ENCODE results near the gene KCTD6. TPM values are rescaled to one million over a fixed set of nuclear protein-coding genes. Genes with fewer than 3 reads are reported as not detected.

The KCTD6 gene
- polyA plus RNA-seq, 1 donor from 2014 or later = 64.0 TPM

DNA sequence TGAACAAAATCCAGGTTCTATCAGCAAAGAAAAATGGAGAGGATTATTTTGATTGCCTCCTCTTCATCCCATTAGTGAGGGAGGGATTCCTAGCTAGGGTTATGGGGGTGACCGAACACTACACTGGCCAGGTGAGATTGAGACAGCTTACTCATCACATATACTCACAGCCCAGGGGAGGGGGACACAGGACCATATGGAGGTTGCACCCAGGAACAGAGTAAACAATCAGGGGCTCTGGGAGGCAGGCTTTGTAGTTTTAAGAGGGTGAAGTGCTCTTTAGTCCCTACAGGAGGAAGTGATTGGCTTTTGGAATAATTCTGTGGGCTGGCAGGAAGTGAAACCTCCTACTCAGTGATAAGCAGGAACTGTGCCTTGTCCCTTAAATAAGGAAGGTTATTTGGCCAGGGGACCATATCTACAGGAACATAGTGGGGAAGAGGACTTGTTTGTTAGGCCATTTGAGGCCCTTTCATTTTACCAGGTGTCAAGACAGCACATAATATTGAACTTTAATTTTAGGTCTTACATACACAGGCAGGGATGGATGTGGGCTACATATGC lies 17.5 kb upstream of the KCTD6 start:
- TF ChIP-seq MXI1 (conservative IDR thresholded peaks at IDR 0.05; ENCODE audit: poor library complexity, severe bottlenecking) (no peak), EZH2 (IDR thresholded peaks at IDR 0.05; ENCODE audit: borderline replicate concordance, insufficient read depth, low read length, poor library complexity, severe bottlenecking) (no peak), POLR2AphosphoS5 (IDR thresholded peaks at IDR 0.05) (no peak), RAD21 (conservative IDR thresholded peaks at IDR 0.05) (no peak), SMC3 (conservative IDR thresholded peaks at IDR 0.05; ENCODE audit: poor library complexity) (no peak), TAF1 (IDR thresholded peaks at IDR 0.05; ENCODE audit: low read depth) (no peak)
- Histone ChIP-seq H3K4me2 (ENCODE audit: low read length) (no peak overlapping the region), H3K27me3 (ENCODE audit: insufficient read depth, low read depth, low read length) (no peaks in the 10 kb centered on the region), H3K9ac (ENCODE audit: low read length) (no peak overlapping the region), H3F3A (ENCODE audit: insufficient read depth, low read length, poor library complexity, severe bottlenecking) (no peaks in the 10 kb centered on the region), H2AFZ (ENCODE audit: low read depth, low read length) (no peak overlapping the region), H3K79me2 (replicated peaks; ENCODE audit: insufficient read depth, low read length) (no peaks in the 10 kb centered on the region), H3K4me3 (ENCODE audit: low read length) (no peak overlapping the region), H3K27ac (ENCODE audit: low read length) (no peak overlapping the region), H3K36me3 (ENCODE audit: insufficient read depth, low read length) (no peaks in the 10 kb centered on the region), H4K20me1 (ENCODE audit: insufficient read depth) (no peaks in the 10 kb centered on the region), H3K9me2 (ENCODE audit: insufficient read depth, low read length) (no peaks in the 10 kb centered on the region), H3K9me3 (ENCODE audit: low read length) (no peaks in the 10 kb centered on the region)

DNA sequence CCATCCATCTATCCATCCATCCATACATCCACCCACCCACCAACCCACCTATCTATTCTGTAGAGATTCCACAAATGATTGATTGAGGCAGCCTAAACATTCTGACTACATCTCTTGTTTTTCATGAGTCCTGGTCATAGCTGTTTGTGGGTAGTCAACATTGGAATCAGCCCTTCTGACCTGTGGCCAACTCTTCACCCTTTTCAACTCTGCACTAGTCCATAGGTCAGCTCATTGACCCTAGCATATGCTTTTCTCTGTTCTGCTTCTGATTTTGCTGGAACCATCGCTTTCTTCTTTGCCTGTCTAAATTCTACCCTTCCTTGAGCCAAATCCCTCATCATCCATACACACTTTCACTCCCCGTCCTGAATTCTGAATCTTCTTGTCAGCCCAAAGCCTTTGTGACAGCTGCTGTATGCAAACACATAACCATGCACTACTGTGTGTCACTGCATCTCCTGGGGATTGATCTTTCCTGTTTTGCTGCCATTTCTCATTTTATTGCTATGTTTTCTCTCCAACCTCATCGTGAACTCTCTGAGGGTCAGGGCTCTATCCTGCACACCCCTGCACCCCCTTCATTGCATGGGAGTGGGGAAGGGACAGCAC lies 16.8 kb upstream of the KCTD6 start:
- Histone ChIP-seq H3K4me3 (ENCODE audit: low read length) (no peak overlapping the region), H3K27me3 (ENCODE audit: insufficient read depth, low read depth, low read length) (no peaks in the 10 kb centered on the region), H3K79me2 (replicated peaks; ENCODE audit: insufficient read depth, low read length) (no peaks in the 10 kb centered on the region), H3K36me3 (ENCODE audit: insufficient read depth, low read length) (no peaks in the 10 kb centered on the region), H3K9ac (ENCODE audit: low read length) (no peak overlapping the region), H3K9me2 (ENCODE audit: insufficient read depth, low read length) (no peaks in the 10 kb centered on the region), H3F3A (ENCODE audit: insufficient read depth, low read length, poor library complexity, severe bottlenecking) (no peaks in the 10 kb centered on the region), H3K4me2 (ENCODE audit: low read length) (no peak overlapping the region), H3K27ac (ENCODE audit: low read length) (peak overlapping the region; percentile 10), H4K20me1 (ENCODE audit: insufficient read depth) (no peaks in the 10 kb centered on the region), H2AFZ (ENCODE audit: low read depth, low read length) (peak overlapping the region; percentile 3), H3K9me3 (ENCODE audit: low read length) (no peaks in the 10 kb centered on the region)
- TF ChIP-seq SMC3 (conservative IDR thresholded peaks at IDR 0.05; ENCODE audit: poor library complexity) (no peak), TAF1 (IDR thresholded peaks at IDR 0.05; ENCODE audit: low read depth) (no peak), EP300 (conservative IDR thresholded peaks at IDR 0.05; ENCODE audit: poor library complexity, severe bottlenecking) (peak; percentile 47), POLR2AphosphoS5 (IDR thresholded peaks at IDR 0.05) (peak; percentile 45), EZH2 (IDR thresholded peaks at IDR 0.05; ENCODE audit: borderline replicate concordance, insufficient read depth, low read length, poor library complexity, severe bottlenecking) (no peak)

DNA sequence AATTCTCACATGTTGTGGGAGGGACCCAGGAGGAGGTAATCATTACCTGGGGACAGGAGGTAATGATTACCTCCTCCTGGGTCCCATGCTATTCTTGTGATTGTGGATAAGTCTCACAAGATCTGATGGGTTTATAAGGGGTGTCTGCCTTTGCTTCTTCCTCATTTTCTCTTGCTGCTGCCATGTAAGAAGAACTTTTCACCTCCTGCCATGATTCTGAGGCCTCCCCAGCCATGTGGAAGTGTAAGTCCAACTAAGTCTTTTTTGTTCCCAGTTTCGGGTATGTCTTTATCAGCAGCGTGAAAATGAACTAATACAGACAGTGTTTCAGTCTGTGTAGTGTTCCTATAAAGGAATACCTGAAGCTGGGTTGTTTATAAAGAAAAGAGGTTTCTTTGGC lies 13.1 kb upstream of the KCTD6 start:
- H3K36me3 ChIP-seq (ENCODE audit: insufficient read depth, low read length) = no peaks in the 10 kb centered on the region
- no peak overlapping the region for H3K27ac ChIP-seq (ENCODE audit: low read length)
- H4K20me1 ChIP-seq (ENCODE audit: insufficient read depth) = no peaks in the 10 kb centered on the region
- H3K9me2 ChIP-seq (ENCODE audit: insufficient read depth, low read length) = no peaks in the 10 kb centered on the region
- no peak overlapping the region for H2AFZ ChIP-seq (ENCODE audit: low read depth, low read length)
- no peaks in the 10 kb centered on the region for H3K9me3 ChIP-seq (ENCODE audit: low read length)
- H3F3A ChIP-seq (ENCODE audit: insufficient read depth, low read length, poor library complexity, severe bottlenecking) = no peaks in the 10 kb centered on the region
- no peaks in the 10 kb centered on the region for H3K79me2 ChIP-seq (replicated peaks; ENCODE audit: insufficient read depth, low read length)
- TF ChIP-seq POLR2AphosphoS5 (IDR thresholded peaks at IDR 0.05) = no peak
- TF ChIP-seq, protein P1, sequence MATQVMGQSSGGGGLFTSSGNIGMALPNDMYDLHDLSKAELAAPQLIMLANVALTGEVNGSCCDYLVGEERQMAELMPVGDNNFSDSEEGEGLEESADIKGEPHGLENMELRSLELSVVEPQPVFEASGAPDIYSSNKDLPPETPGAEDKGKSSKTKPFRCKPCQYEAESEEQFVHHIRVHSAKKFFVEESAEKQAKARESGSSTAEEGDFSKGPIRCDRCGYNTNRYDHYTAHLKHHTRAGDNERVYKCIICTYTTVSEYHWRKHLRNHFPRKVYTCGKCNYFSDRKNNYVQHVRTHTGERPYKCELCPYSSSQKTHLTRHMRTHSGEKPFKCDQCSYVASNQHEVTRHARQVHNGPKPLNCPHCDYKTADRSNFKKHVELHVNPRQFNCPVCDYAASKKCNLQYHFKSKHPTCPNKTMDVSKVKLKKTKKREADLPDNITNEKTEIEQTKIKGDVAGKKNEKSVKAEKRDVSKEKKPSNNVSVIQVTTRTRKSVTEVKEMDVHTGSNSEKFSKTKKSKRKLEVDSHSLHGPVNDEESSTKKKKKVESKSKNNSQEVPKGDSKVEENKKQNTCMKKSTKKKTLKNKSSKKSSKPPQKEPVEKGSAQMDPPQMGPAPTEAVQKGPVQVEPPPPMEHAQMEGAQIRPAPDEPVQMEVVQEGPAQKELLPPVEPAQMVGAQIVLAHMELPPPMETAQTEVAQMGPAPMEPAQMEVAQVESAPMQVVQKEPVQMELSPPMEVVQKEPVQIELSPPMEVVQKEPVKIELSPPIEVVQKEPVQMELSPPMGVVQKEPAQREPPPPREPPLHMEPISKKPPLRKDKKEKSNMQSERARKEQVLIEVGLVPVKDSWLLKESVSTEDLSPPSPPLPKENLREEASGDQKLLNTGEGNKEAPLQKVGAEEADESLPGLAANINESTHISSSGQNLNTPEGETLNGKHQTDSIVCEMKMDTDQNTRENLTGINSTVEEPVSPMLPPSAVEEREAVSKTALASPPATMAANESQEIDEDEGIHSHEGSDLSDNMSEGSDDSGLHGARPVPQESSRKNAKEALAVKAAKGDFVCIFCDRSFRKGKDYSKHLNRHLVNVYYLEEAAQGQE (IDR thresholded peaks at IDR 0.05; ENCODE audit: borderline replicate concordance) = no peak
- TF ChIP-seq TAF1 (IDR thresholded peaks at IDR 0.05; ENCODE audit: low read depth) = no peak
- TF ChIP-seq EZH2 (IDR thresholded peaks at IDR 0.05; ENCODE audit: borderline replicate concordance, insufficient read depth, low read length, poor library complexity, severe bottlenecking) = no peak
- TF ChIP-seq, protein P2, sequence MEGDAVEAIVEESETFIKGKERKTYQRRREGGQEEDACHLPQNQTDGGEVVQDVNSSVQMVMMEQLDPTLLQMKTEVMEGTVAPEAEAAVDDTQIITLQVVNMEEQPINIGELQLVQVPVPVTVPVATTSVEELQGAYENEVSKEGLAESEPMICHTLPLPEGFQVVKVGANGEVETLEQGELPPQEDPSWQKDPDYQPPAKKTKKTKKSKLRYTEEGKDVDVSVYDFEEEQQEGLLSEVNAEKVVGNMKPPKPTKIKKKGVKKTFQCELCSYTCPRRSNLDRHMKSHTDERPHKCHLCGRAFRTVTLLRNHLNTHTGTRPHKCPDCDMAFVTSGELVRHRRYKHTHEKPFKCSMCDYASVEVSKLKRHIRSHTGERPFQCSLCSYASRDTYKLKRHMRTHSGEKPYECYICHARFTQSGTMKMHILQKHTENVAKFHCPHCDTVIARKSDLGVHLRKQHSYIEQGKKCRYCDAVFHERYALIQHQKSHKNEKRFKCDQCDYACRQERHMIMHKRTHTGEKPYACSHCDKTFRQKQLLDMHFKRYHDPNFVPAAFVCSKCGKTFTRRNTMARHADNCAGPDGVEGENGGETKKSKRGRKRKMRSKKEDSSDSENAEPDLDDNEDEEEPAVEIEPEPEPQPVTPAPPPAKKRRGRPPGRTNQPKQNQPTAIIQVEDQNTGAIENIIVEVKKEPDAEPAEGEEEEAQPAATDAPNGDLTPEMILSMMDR (IDR thresholded peaks at IDR 0.05; ENCODE audit: poor library complexity, severe bottlenecking) = no peak
- TF ChIP-seq RAD21 (conservative IDR thresholded peaks at IDR 0.05) = no peak
- no peak for TF ChIP-seq SMC3 (conservative IDR thresholded peaks at IDR 0.05; ENCODE audit: poor library complexity)
- no peak for TF ChIP-seq EP300 (conservative IDR thresholded peaks at IDR 0.05; ENCODE audit: poor library complexity, severe bottlenecking)
- no peak for TF ChIP-seq MXI1 (conservative IDR thresholded peaks at IDR 0.05; ENCODE audit: poor library complexity, severe bottlenecking)
- no peaks in the 10 kb centered on the region for H3K27me3 ChIP-seq (ENCODE audit: insufficient read depth, low read depth, low read length)
- H3K4me3 ChIP-seq (ENCODE audit: low read length) = no peak overlapping the region
- H3K9ac ChIP-seq (ENCODE audit: low read length) = no peak overlapping the region
- no peak overlapping the region for H3K4me2 ChIP-seq (ENCODE audit: low read length)

All from neural cell (in vitro differentiated cells).